ENCODE measurements around the gene ST8SIA6. TPM values are rescaled to one million over a fixed set of nuclear protein-coding genes. Genes with fewer than 3 reads are reported as not detected.

Gene ST8SIA6
- total and polyA plus RNA-seq, 10 of the 15 experiments (the other 5 are each of a cell fraction or from before 2014, with no cell fraction given): 0.22 TPM; not detected in 9

- 25% methylated on average over 8 of the region's 8 CpGs for WGBS (ENCODE audit: insufficient coverage, insufficient replicate concordance, low lambda C conversion rate, missing lambda C conversion rate)
- TF ChIP-seq ZZZ3 (IDR thresholded peaks at IDR 0.05; ENCODE audit: control insufficient read depth, insufficient read length, low read depth): no peak
- POLR2A ChIA-PET: no interaction called here
- no peak overlapping the region for H3K4me2 ChIP-seq (ENCODE audit: control insufficient read depth, insufficient read depth)
- no peak overlapping the region for H3K4me3 ChIP-seq
- no peaks in the 10 kb centered on the region; the same call in 2 of the 3 replicates for H3K9me3 ChIP-seq (replicated peaks; ENCODE audit: control insufficient read depth, insufficient read depth, low read length)
- no peaks in the 10 kb centered on the region for H3K4me1 ChIP-seq (ENCODE audit: control insufficient read depth, insufficient read depth, low read length)
- no peaks in the 10 kb centered on the region for H3K79me2 ChIP-seq (ENCODE audit: control insufficient read depth, insufficient read depth, low read length)
- RAD21 ChIA-PET (ENCODE audit: unreplicated experiment): interaction anchor here (1.6 kb wide), 1 partner anchor 143 kb away, joined by 3 read pairs; no protein-coding TSS in a partner anchor
- SMC1A ChIA-PET (ENCODE audit: uncharacterized antibody, unreplicated experiment): no interaction called here
- in situ Hi-C loops (cut with MboI) (no loop called here), intact Hi-C loops (cut with micrococcal nuclease; ENCODE audit: unreplicated experiment) (loop anchor here (5.0 kb wide), 1 partner anchor 564 kb away; no protein-coding TSS in a partner anchor)
- H3K36me3 ChIP-seq (ENCODE audit: control insufficient read depth in 2 of 2, insufficient read depth in 2 of 2, low read length in 1 of 2): no peaks in the 10 kb centered on the region
- ATAC-seq (no peak), FAIRE-seq (no peak), DNase-seq (ENCODE audit: low read depth, low spot score) (no peak)
- H3K9ac ChIP-seq (ENCODE audit: control insufficient read depth, insufficient read depth, low read length): no peak overlapping the region
- H4K20me1 ChIP-seq (ENCODE audit: control insufficient read depth, insufficient read depth): no peaks in the 10 kb centered on the region
- BruUV-seq (replicated peaks): no TSS peak
- H3K27ac ChIP-seq (ENCODE audit: control insufficient read depth, insufficient read depth): no peak overlapping the region
- no peak overlapping the region for H2AFZ ChIP-seq (ENCODE audit: control insufficient read depth, low read depth, low read length)
- H3K27me3 ChIP-seq (replicated peaks in 1 of 2; ENCODE audit: control insufficient read depth in 2 of 2, insufficient read depth in 2 of 2, low read length in 1 of 2): 0 out of 4 replicates have a peak, but pooled peaks cover 0 to 3% of the 10 kb centered on the region in 2 experiments
- CTCF ChIA-PET: interaction anchor here (0.9 to 1.4 kb wide), 2 partner anchors 10 to 190 kb away, joined by 3 to 4 read pairs; no protein-coding TSS in a partner anchor
Measured at GRCh38 chr10:17416442-17417211, 37.8 kb downstream of the ST8SIA6 start.

- Histone ChIP-seq H2AFZ (ENCODE audit: control insufficient read depth, low read depth, low read length) (no peak overlapping the region), H3K36me3 (ENCODE audit: control insufficient read depth in 2 of 2, insufficient read depth in 2 of 2, low read length in 1 of 2) (no peaks in the 10 kb centered on the region), H3K9me3 (replicated peaks; ENCODE audit: control insufficient read depth, insufficient read depth, low read length) (no peaks in the 10 kb centered on the region), H3K27ac (ENCODE audit: control insufficient read depth, insufficient read depth) (no peak overlapping the region), H3K4me3 (no peak overlapping the region), H3K4me1 (ENCODE audit: control insufficient read depth, insufficient read depth, low read length) (no peaks in the 10 kb centered on the region), H3K4me2 (ENCODE audit: control insufficient read depth, insufficient read depth) (no peak overlapping the region), H3K9ac (ENCODE audit: control insufficient read depth, insufficient read depth, low read length) (no peak overlapping the region), H3K79me2 (ENCODE audit: control insufficient read depth, insufficient read depth, low read length) (no peaks in the 10 kb centered on the region), H4K20me1 (ENCODE audit: control insufficient read depth, insufficient read depth) (no peaks in the 10 kb centered on the region), H3K27me3 (replicated peaks in 1 of 2; ENCODE audit: control insufficient read depth in 2 of 2, insufficient read depth in 2 of 2, low read length in 1 of 2) (0 out of 4 replicates have a peak, but pooled peaks cover 0 to 3% of the 10 kb centered on the region in 2 experiments)
- WGBS (ENCODE audit: insufficient coverage, insufficient replicate concordance, low lambda C conversion rate, missing lambda C conversion rate): 12% methylated on average over 3 of the region's 3 CpGs
- intact Hi-C loops (cut with micrococcal nuclease; ENCODE audit: unreplicated experiment) (loop anchor here (5.0 kb wide), 1 partner anchor 563 kb away; no protein-coding TSS in a partner anchor), in situ Hi-C loops (cut with MboI) (no loop called here)
- no TSS peak for BruUV-seq (replicated peaks)
- ChIA-PET POLR2A (no interaction called here), RAD21 (ENCODE audit: unreplicated experiment) (no interaction called here), CTCF (interaction anchor here (0.6 kb wide), 2 partner anchors 12 to 325 kb away, joined by 3 read pairs; no protein-coding TSS in a partner anchor), SMC1A (ENCODE audit: uncharacterized antibody, unreplicated experiment) (no interaction called here)
- DNase-seq (ENCODE audit: low read depth, low spot score) (no peak), ATAC-seq (no peak), FAIRE-seq (no peak)
- no peak for TF ChIP-seq SP1 (IDR thresholded peaks at IDR 0.05; ENCODE audit: low read depth, low read length)
- TF ChIP-seq CHD2 (IDR thresholded peaks at IDR 0.05; ENCODE audit: borderline replicate concordance, low read depth, low read length): no peak
- no peak for TF ChIP-seq CREM (IDR thresholded peaks at IDR 0.05; ENCODE audit: low read depth)
- no peak for TF ChIP-seq NFYA (IDR thresholded peaks at IDR 0.05; ENCODE audit: borderline replicate concordance, low read depth, low read length)
- no peak for TF ChIP-seq SKIL (IDR thresholded peaks at IDR 0.05; ENCODE audit: low read depth, poor library complexity, severe bottlenecking)
- no peak for TF ChIP-seq NR2C2 (IDR thresholded peaks at IDR 0.05; ENCODE audit: borderline replicate concordance, control insufficient read depth, insufficient read length, low read depth)
- TF ChIP-seq ELK1 (IDR thresholded peaks at IDR 0.05; ENCODE audit: low read depth, low read length): no peak
- no peak for TF ChIP-seq TARDBP (IDR thresholded peaks at IDR 0.05; ENCODE audit: borderline replicate concordance)
- no peak for TF ChIP-seq USF2 (IDR thresholded peaks at IDR 0.05; ENCODE audit: borderline replicate concordance, low read depth, low read length)
- TF ChIP-seq MTA2 (IDR thresholded peaks at IDR 0.05; ENCODE audit: low read depth): no peak
Measured at GRCh38 chr10:17415046-17415658, 39.2 kb downstream of the ST8SIA6 start.

Data from GM12878 (cell line).